ENCODE measurements around the gene POU6F1. TPM values are rescaled to one million over a fixed set of nuclear protein-coding genes. Genes with fewer than 3 reads are reported as not detected.

Gene POU6F1
- total and polyA plus RNA-seq, 10 of the 15 experiments (the other 5 are each of a cell fraction or from before 2014, with no cell fraction given): 0.26 to 4.2 (median 1.2) TPM

GRCh38 chr12:51222461-51222860, 4.6 kb upstream of the POU6F1 start:
- SMC1A ChIA-PET (ENCODE audit: uncharacterized antibody, unreplicated experiment): interaction anchor here (1.6 kb wide), 1 partner anchor 16 kb away, joined by 3 read pairs; the partner anchor contains the start of gene DAZAP2
- POLR2A ChIA-PET: interaction anchor here (0.7 to 1.2 kb wide), 2 partner anchors 16 to 1010 kb away, joined by 5 read pairs; partner anchors contain the start of gene DAZAP2
- FAIRE-seq (no peak), ATAC-seq (no peak), DNase-seq (ENCODE audit: low read depth, low spot score) (no peak)
- no TSS peak for BruUV-seq (replicated peaks)
- Histone ChIP-seq H3K36me3 (ENCODE audit: control insufficient read depth in 2 of 2, insufficient read depth in 2 of 2, low read length in 1 of 2) (no peaks in the 10 kb centered on the region), H4K20me1 (ENCODE audit: control insufficient read depth, insufficient read depth) (no peaks in the 10 kb centered on the region), H3K4me3 (no peak overlapping the region), H3K4me1 (ENCODE audit: control insufficient read depth, insufficient read depth, low read length) (peaks cover 4% of the 10 kb centered on the region; the same call in 1 of the 2 replicates), H3K9ac (ENCODE audit: control insufficient read depth, insufficient read depth, low read length) (no peak overlapping the region), H3K27me3 (replicated peaks in 1 of 2; ENCODE audit: control insufficient read depth in 2 of 2, insufficient read depth in 2 of 2, low read length in 1 of 2) (no peaks in the 10 kb centered on the region), H3K27ac (ENCODE audit: control insufficient read depth, insufficient read depth) (no peak overlapping the region), H3K4me2 (ENCODE audit: control insufficient read depth, insufficient read depth) (no peak overlapping the region), H3K9me3 (replicated peaks; ENCODE audit: control insufficient read depth, insufficient read depth, low read length) (no peaks in the 10 kb centered on the region), H3K79me2 (ENCODE audit: control insufficient read depth, insufficient read depth, low read length) (no peaks in the 10 kb centered on the region), H2AFZ (ENCODE audit: control insufficient read depth, low read depth, low read length) (no peak overlapping the region)
- CTCF ChIA-PET: no interaction called here
- RAD21 ChIA-PET (ENCODE audit: unreplicated experiment): no interaction called here
- intact Hi-C loops (cut with micrococcal nuclease; ENCODE audit: unreplicated experiment): no loop called here
- in situ Hi-C loops (cut with MboI): no loop called here
- WGBS (ENCODE audit: insufficient coverage, insufficient replicate concordance, low lambda C conversion rate, missing lambda C conversion rate): 89% methylated on average over 7 of the region's 7 CpGs
- TF ChIP-seq ZBTB11 (CRISPR knock-in tag; IDR thresholded peaks at IDR 0.05): no peak
- no peak for TF ChIP-seq NR2C1 (IDR thresholded peaks at IDR 0.05)
- no peak for TF ChIP-seq IKZF2 (IDR thresholded peaks at IDR 0.05)
- no peak for TF ChIP-seq CHD1 (IDR thresholded peaks at IDR 0.05; ENCODE audit: low read depth, low read length)
- TF ChIP-seq ZNF384 (IDR thresholded peaks at IDR 0.05; ENCODE audit: borderline replicate concordance, low read depth, low read length): no peak
- no peak for TF ChIP-seq ZNF24 (IDR thresholded peaks at IDR 0.05)
- no peak for TF ChIP-seq CBX3 (IDR thresholded peaks at IDR 0.05; ENCODE audit: borderline replicate concordance, low read depth)
- no peak for TF ChIP-seq IKZF1 (conservative IDR thresholded peaks at IDR 0.05)
- TF ChIP-seq NFIC (IDR thresholded peaks at IDR 0.05; ENCODE audit: low read depth, low read length): no peak
- TF ChIP-seq CBX5 (IDR thresholded peaks at IDR 0.05; ENCODE audit: low read depth): no peak
- no peak for TF ChIP-seq ZSCAN29 (IDR thresholded peaks at IDR 0.05)
- no peak for TF ChIP-seq IRF3 (IDR thresholded peaks at IDR 0.05)
- TF ChIP-seq SP1 (IDR thresholded peaks at IDR 0.05; ENCODE audit: low read depth, low read length): no peak
- TF ChIP-seq PBX3 (IDR thresholded peaks at IDR 0.05; ENCODE audit: insufficient replicate concordance, low read depth, low read length): no peak
- TF ChIP-seq SREBF2 (IDR thresholded peaks at IDR 0.05; ENCODE audit: low read length): no peak
- no peak for TF ChIP-seq BCL11A (IDR thresholded peaks at IDR 0.05; ENCODE audit: low read depth, low read length)
- TF ChIP-seq NKRF (conservative IDR thresholded peaks at IDR 0.05): no peak
